ENCODE measurements around the gene EME1.
"Not testable (repeated sequence)": the region's sequence is repeated elsewhere in the genome, so short reads cannot be mapped to it uniquely, and the experiment has no call there.

Gene EME1, protein sequence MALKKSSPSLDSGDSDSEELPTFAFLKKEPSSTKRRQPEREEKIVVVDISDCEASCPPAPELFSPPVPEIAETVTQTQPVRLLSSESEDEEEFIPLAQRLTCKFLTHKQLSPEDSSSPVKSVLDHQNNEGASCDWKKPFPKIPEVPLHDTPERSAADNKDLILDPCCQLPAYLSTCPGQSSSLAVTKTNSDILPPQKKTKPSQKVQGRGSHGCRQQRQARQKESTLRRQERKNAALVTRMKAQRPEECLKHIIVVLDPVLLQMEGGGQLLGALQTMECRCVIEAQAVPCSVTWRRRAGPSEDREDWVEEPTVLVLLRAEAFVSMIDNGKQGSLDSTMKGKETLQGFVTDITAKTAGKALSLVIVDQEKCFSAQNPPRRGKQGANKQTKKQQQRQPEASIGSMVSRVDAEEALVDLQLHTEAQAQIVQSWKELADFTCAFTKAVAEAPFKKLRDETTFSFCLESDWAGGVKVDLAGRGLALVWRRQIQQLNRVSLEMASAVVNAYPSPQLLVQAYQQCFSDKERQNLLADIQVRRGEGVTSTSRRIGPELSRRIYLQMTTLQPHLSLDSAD

GRCh38 chr17:50372758-50373556 is at the start of gene EME1, which contains the start of gene MRPL27:
EME1 (plus strand) TSS chr17:50373229; CDS start chr17:50375209, 1,980 bp downstream.
MRPL27 (minus strand) TSS chr17:50373184; CDS start chr17:50373170, 14 bp downstream.
- DNase-seq: peak; percentile 86

DNA sequence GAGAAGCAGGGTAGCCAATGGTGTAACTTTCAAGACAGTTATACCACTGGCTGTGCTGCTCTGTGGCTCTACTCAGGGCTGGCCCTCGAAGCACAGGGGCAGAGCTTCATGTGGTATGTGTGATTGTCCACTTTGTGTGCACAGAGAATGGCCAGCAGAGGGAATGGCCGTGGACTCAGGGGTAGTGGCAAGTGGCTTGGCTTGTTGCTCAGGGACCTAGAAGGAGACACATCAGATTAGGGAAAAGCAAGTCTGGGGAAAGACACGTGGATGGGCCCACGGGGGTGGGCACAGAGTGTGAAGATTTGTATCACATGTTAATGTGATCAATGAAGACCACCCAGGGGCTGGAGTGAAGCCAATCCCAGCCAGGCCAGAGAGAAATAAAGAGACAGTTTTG is 47.1 kb upstream of the EME1 start:
- no peak for DNase-seq

GRCh38 chr17:50326831-50327364 is 46.1 kb upstream of the EME1 start:
- DNase-seq: no peak

GRCh38 chr17:50328363-50329325 is 44.4 kb upstream of the EME1 start:
- no peak for DNase-seq

DNA sequence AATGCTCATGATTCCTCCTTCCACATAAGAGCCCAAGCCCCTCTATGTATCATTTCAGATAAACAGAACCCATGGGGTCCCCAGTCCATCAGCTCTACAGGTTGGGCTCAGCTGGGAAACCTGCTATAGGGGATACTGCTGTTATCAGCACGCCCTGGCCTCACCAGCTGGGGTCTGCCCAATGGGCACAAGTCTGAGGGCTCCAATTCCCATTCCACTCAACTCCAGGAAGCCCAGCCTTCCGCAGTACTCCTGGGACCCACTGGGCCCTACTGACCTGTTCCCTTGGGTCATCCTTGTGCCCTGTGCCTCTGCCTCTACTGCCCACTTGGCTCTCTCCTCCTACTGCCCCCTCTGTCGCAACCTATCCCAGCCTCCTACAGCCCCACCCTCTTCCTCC is 43.3 kb upstream of the EME1 start:
- no peak for DNase-seq

DNA sequence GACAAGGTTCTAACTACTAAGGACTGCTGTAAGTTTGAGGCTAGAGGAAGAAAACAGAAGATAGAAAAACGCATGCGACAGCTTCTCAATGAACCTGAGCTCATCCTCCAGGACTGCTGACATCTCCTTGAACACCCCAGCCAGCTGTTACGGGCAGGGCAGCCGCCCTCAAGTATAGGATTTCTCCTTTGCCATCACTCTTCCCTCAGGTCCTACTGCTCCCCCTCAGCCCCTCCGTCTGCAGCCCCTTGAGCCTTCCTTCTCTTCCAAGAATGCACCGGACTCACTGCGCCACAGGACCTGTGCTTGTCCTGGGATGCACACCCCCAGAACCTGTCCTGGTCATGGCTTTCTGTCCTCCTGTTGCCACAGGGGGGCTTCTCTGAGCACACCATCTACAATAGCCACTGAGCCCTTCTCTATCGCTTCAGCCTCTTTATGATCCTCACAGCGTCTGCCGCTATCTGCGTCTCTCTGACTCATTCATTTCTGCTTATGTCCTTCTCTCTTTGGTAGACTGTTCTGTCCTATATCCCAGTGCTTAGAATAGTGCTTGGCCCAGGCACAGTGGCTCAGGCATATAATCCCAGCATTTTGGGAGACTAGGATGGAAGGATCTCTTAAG is 42.8 kb upstream of the EME1 start:
- no peak for DNase-seq

DNA sequence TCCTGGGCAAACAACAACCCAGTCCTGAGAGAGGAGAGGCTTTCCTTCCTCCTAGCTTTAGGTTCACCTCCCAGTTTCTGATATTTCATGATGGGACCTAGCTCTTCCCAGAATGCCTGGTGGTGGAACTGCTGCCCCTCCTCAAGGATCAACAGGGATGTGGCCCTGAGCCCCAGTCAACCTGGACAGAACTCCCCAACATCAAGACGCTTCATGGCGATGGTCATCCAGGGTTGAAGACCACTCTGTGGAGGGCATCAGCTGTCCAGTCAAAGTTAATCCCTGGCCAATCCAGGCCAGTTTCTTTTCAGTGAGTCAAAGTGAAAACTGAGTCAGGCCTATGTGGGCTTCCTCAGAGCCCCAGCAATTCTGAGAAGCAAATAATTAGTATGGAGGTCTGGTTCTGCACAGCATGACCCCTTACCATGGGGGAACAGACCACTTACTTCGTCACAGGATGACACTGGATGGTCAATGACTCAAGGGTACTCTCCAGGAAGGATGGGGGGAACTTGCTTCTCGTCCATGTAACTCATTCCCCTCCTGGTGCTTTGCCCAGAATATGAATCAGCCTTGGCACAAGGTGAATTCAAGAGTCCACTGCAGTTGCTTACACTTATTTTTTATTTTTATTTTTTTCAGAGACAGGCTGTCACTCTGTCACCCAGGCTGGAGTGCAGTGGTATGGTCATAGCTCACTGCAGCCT is 41.8 kb upstream of the EME1 start:
- no peak for DNase-seq

DNA sequence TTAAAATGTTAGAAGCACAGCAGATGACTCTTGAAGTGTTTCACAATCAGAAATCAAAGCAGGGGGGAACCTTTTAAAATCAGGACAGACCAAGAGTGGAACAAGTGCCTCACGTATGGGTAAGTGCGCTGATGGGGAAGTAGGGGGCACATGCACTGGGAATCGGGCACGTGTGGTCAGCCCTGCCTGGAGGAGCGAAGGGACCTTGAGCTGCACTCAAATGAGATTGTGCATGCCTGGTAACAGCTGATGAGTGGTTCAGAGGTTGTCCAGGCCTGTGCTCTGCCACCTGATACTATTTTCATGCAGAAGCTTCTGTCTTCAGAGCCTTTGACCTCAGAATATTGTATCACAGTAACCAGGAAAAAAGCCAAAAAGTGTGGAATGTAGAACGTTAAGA is 40.8 kb upstream of the EME1 start:
- no peak for DNase-seq

DNA sequence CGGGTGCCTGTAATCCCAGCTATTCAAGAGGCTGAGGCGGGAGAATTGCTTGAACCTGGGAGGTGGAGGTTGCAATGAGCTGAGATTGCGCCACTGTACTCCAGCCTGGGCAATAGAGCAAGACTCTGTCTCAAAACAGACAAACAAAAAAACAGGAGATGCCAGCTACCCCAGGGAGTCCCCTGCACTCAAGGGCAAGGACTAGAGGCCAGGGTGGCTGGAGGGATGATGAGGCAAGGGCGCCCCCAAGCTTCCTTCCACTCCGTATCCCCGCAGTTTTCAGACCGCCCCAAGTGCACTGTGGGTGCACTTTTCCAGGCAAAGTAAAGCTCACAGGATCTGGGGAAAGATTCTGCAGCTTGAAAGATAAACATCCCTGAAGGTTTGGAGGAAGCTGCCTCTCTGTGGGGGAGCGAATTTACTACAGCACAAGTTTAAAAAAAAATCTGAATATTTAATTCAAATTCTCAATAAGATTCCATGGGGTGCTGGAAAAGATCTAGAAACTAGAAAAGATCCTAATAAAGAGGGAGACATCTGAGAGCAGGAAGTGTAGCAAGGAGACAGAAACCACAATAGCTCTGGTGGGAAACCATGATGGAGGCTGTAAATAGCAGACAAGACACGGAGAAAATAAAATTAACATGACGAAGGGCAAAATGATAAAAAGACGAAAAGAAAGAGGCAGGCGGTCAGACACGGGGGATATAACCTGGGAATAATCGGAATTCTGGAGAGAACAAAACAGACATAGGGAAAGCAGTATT is 39.6 kb upstream of the EME1 start:
- not testable (repeated sequence) for DNase-seq

DNA sequence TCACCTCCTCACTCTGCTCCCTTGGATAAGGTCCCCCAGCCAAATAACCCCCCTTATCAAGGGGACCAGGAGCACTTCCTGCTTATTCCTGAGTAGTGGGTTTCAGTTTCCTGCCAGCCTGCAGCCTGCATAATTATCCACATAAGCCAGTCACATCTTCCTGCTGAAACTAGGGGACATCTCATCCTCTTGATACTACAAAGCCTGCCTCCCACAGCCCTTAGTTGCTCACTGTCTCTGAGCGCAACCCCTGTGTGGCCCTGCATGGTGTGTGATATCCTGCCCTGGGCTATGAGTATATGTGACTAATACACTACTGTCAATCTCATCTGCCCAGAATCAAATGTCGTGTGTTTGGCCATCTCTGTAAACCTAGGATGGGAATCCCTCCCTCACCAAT is 35.1 kb upstream of the EME1 start:
- no peak for DNase-seq

GRCh38 chr17:50338645-50339044 is 34.4 kb upstream of the EME1 start:
- DNase-seq: no peak

- DNase-seq: no peak
Observed at GRCh38 chr17:50339381-50339780, 33.6 kb upstream of the EME1 start.

GRCh38 chr17:50344731-50345365 is 28.2 kb upstream of the EME1 start:
- no peak for DNase-seq

- DNase-seq: peak; percentile 15
Observed at GRCh38 chr17:50345432-50346312, 27.4 kb upstream of the EME1 start, which contains the start of gene XYLT2. XYLT2 (plus strand) TSS chr17:50346126; CDS start chr17:50346141, 15 bp downstream.

DNA sequence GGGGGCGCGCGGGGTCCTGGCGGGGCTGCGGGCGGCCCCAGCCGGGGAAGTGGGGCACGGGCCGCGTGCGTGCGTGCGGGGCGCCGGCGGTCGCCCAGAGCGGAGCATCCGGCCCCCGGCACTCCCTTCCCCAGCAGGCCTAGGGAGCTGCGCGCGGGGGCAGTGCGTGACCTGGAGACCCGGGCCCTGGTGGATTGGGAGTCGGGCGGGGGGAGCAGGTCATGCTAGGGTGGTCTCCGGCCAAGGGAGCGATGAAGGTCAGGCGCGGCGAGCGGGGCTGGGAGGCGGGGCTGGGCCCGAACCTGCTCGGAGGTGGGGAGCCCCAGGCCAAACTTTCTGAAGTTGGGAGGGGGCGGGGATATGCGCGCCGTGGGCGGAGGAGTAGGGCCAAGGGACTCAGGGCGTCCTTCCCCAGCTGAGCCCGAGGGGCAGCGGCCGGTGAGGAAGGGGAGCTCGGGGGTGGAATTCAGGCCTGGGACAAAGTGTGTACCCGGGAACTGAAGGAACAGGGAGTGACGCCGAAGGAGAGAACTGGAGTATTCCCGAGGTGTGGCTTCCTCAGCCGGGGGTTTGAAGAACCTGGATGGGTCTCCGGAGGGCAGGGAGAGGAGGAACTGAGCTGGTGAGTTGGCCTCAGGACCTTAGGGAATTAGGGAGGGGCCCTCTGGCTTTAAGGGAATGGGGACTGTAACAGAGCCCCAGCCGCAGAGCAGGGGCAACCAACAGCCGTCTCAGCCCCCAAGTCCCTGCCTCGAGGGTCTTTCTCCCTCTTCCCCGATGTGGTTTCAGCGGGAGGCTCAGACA is 26.5 kb upstream of the EME1 start:
- no peak for DNase-seq

DNA sequence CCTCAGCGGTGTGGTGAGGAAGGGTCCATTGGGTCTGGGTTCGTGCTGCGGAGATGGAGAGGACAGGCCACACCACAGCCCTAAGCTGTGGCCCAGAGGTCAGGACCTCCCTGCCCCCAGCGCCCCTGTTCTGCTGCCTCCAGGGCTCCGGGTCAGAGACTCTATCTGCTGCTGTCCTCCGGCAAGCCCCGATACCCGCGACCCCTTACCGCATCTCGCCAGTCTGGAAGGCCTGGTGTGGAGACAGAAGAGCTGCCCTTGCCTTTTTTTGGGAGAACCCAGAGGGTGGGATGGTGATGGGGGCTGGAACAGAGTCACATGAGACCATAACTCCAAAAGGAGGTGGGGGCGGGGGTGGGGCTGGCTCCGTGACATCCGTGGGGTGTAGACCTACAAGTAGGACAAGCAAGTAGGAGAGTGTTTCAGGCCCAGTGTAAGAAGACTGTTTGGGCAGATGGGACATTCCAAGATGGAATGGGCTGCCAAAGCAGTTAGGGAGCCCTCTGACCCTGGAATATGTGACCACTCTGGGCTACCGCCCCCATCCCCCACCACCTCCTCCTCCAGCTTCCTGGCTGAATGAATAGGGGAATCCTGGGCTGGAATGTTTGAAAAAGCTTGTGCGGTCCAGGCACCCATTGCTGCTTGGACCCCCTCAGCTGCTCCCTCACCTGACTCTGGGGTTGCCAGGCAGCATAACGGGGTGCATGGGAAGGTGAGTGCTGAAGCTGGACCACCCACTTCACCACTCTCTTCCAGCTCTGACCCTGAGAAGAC is 25.7 kb upstream of the EME1 start:
- no peak for DNase-seq

DNA sequence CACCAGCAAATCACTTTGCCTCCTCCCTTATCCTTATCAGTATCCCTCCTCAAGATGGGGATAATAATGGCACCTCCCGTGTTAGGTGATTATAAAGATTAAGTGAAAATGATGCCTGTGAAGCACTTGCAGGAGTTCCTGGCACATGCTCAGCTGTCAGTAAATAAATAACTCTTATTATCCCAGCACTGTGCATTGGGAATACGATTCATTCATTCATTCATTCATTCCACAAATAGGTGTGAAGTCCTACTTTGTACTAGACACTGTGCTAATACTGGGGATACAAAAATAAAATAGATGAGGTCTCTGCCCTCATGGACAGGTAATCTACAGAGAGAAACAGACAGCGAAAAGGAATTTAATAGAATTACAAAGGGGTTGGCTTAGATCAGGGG is 25.1 kb upstream of the EME1 start:
- DNase-seq: no peak

All from NCI-H1436 treated with DMSO at 0.1 percent for 48 hours (cell line).